IMR-90 (cell line): ENCODE measurements around the gene ZBTB3. TPM values are rescaled to one million over a fixed set of nuclear protein-coding genes. Genes with fewer than 3 reads are reported as not detected.

Experiments used
- ATAC-seq: fragments of 200-7000 bp; cut with Tn5 transposase; 2 replicates; pipeline ENCODE4 v1.9.1; 2020; ENCODE audit warnings: low read depth, mild to moderate bottlenecking, moderate library complexity
- BruUV-seq: library from RNA; stranded (reverse); fragments of 400-500 nt; replicated peaks from 2 replicates; lab custom pipeline; 2021; lab: Mats Ljungman, UMichigan
- CTCF ChIA-PET: fragments of 300-600 bp; formaldehyde crosslinking; extraction: SDS; loops from one replicate; lab custom pipeline; 2021; ENCODE audit warnings: antibody characterized with exemption; lab: Yijun Ruan, JAX
- POLR2A ChIA-PET: fragments of 300-600 bp; sonication (Branson Sonifier 250); formaldehyde crosslinking; loops from one replicate; lab custom pipeline; 2022; ENCODE audit warnings: antibody characterized with exemption; ENCODE audit not compliant: unreplicated experiment; lab: Charles Lee
- DNase-seq: peaks from one replicate; pipeline ENCODE4 v3.0.0; 2013
- H2AFZ ChIP-seq: replicated peaks from 2 replicates; pipeline ENCODE3; 2013; ENCODE audit warnings: low read length, mild to moderate bottlenecking; ENCODE audit not compliant: poor library complexity
- H2AK5ac ChIP-seq: 2 replicates; pipeline ENCODE4 v1.6.1; 2013; ENCODE audit warnings: low read depth, low read length, inconsistent platforms
- H2AK9ac ChIP-seq: replicated peaks from 2 replicates; pipeline ENCODE3; 2013; ENCODE audit warnings: mild to moderate bottlenecking, low read depth, low read length, moderate library complexity; ENCODE audit not compliant: poor library complexity
- H2BK120ac ChIP-seq: 2 replicates; pipeline ENCODE4 v1.6.1; 2013; ENCODE audit warnings: low read depth, low read length, inconsistent platforms
- H2BK15ac ChIP-seq: 3 replicates; pipeline ENCODE4 v1.6.1; 2013; ENCODE audit warnings: low read depth, low read length, inconsistent platforms
- H2BK20ac ChIP-seq: 2 replicates; pipeline ENCODE4 v1.6.1; 2013; ENCODE audit warnings: low read depth, mild to moderate bottlenecking, inconsistent platforms, low read length, moderate library complexity
- H2BK5ac ChIP-seq: 2 replicates; pipeline ENCODE4 v1.6.1; 2013; ENCODE audit warnings: mild to moderate bottlenecking, low read depth, low read length, inconsistent platforms; ENCODE audit not compliant: poor library complexity, severe bottlenecking
- H3K14ac ChIP-seq: replicated peaks from 2 replicates; pipeline ENCODE4 v1.6.1; 2013; ENCODE audit warnings: low read depth, low read length, inconsistent platforms
- H3K18ac ChIP-seq: 2 replicates; pipeline ENCODE4 v1.6.1; 2013; ENCODE audit warnings: low read depth, low read length, control low read depth
- H3K23ac ChIP-seq: 2 replicates; pipeline ENCODE4 v1.6.1; 2013; ENCODE audit warnings: low read depth, low read length, inconsistent platforms
- H3K27ac ChIP-seq: 2 replicates; pipeline ENCODE4 v1.5.1; 2013; ENCODE audit warnings: mild to moderate bottlenecking, control low read depth, low read length; ENCODE audit not compliant: insufficient read depth
- H3K27me3 ChIP-seq: 2 replicates; pipeline ENCODE4 v1.6.1; 2013; ENCODE audit warnings: low read length; ENCODE audit not compliant: control insufficient read depth, insufficient read depth
- H3K36me3 ChIP-seq: 2 replicates; pipeline ENCODE4 v1.6.1; 2013; ENCODE audit warnings: low read length, mixed read lengths; ENCODE audit not compliant: control insufficient read depth, insufficient read depth
- H3K4ac ChIP-seq: 2 replicates; pipeline ENCODE4 v1.6.1; 2013; ENCODE audit warnings: low read depth, low read length, inconsistent platforms
- H3K4me1 ChIP-seq: 2 replicates; pipeline ENCODE4 v1.6.1; 2013; ENCODE audit warnings: low read length, mixed read lengths; ENCODE audit not compliant: control insufficient read depth, insufficient read depth
- H3K4me2 ChIP-seq: 2 replicates; pipeline ENCODE4 v1.6.1; 2013; ENCODE audit warnings: low read depth, mild to moderate bottlenecking, control low read depth, low read length, moderate library complexity
- H3K4me3 ChIP-seq: 2 replicates; pipeline ENCODE4 v1.5.1; 2013; ENCODE audit warnings: low read depth, mild to moderate bottlenecking, control low read depth, low read length, moderate library complexity; ENCODE audit not compliant: insufficient read depth
- H3K56ac ChIP-seq: 2 replicates; pipeline ENCODE4 v1.6.1; 2013; ENCODE audit warnings: low read length, inconsistent platforms; ENCODE audit not compliant: insufficient read depth; ENCODE audit errors: extremely low read depth
- H3K79me1 ChIP-seq, 2 experiments: 2 replicates each; pipeline ENCODE4 v1.6.1; 2013; ENCODE audit warnings: low read length in 2 of 2, inconsistent platforms in 1 of 2, low read depth in 1 of 2
- H3K9ac ChIP-seq: 2 replicates; pipeline ENCODE4 v1.6.1; 2013; ENCODE audit warnings: low read depth, low read length, control low read depth
- H3K9me1 ChIP-seq: 2 replicates; pipeline ENCODE4 v1.6.1; 2013; ENCODE audit warnings: low read length, inconsistent platforms; ENCODE audit not compliant: insufficient read depth
- H3K9me3 ChIP-seq: 2 replicates; pipeline ENCODE4 v1.6.1; 2013; ENCODE audit warnings: low read length; ENCODE audit not compliant: control insufficient read depth, insufficient read depth
- H4K20me1 ChIP-seq: 2 replicates; pipeline ENCODE4 v1.6.1; 2013; ENCODE audit warnings: low read length, inconsistent platforms; ENCODE audit not compliant: insufficient read depth
- H4K5ac ChIP-seq: 2 replicates; pipeline ENCODE4 v1.6.1; 2013; ENCODE audit warnings: mild to moderate bottlenecking, low read depth, low read length, control low read depth
- H4K8ac ChIP-seq, 2 experiments: 2 replicates each; pipeline ENCODE4 v1.6.1; 2013; ENCODE audit warnings: low read depth in 2 of 2, low read length in 2 of 2, control low read depth in 1 of 2, inconsistent platforms in 1 of 2
- H4K91ac ChIP-seq: 2 replicates; pipeline ENCODE4 v1.6.1; 2013; ENCODE audit warnings: low read depth, low read length, inconsistent platforms; ENCODE audit not compliant: insufficient read depth
- BHLHE40 ChIP-seq: fragments of 150-350 bp; IDR thresholded peaks from 2 replicates; pipeline ENCODE4 v1.6.1; 2016; ENCODE audit warnings: mild to moderate bottlenecking, low read depth, low read length
- NFE2L2 ChIP-seq: fragments of 150-350 bp; IDR thresholded peaks from 2 replicates; pipeline ENCODE4 v1.6.1; 2016; ENCODE audit warnings: low read depth, mild to moderate bottlenecking, low read length
- POLR2A ChIP-seq: IDR thresholded peaks from 2 replicates; pipeline ENCODE4 v1.6.1; 2012; ENCODE audit warnings: mild to moderate bottlenecking, low read depth, low read length
- WGBS, 2 experiments: methylation state at CpG; one replicate each; pipeline versions ENCODE4 v1.1.5 to v1.1.7; 2013; ENCODE audit warnings: missing lambda C conversion rate in 2 of 2; ENCODE audit not compliant: insufficient read length in 1 of 2; ENCODE audit errors: extremely low coverage in 2 of 2; 5-methylcytosine and 5-hydroxymethylcytosine counted together
- dilution Hi-C: fragments of 300-500 bp; cut with HindIII; formaldehyde crosslinking; loops from one replicate; pipeline ENCODE4 v1.14.3; 2018; ENCODE audit warnings: low sequenced_read_pairs; ENCODE audit not compliant: unreplicated experiment
- in situ Hi-C: fragments of 300-500 bp; cut with MboI; formaldehyde crosslinking; loops from 3 replicates; pipeline ENCODE4 v1.14.3; 2019; ENCODE audit warnings: low sequenced_read_pairs, inconsistent platforms, mixed read lengths
- intact Hi-C: fragments of 100-400 bp; cut with micrococcal nuclease; formaldehyde crosslinking; loops from 2 replicates; pipeline ENCODE4 v1.10.0; 2022
- polyA plus RNA-seq, 3 experiments: library from polyadenylated mRNA; depleted of rRNA; stranded (reverse); fragments of >200 nt; gene quantifications; 2 replicates each; pipeline ENCODE4 v1.2.3, GENCODE V29; 2012; ENCODE audit warnings: low replicate concordance in 1 of 3
- total RNA-seq: library from RNA; depleted of rRNA; stranded (reverse); fragments of >200 nt; gene quantifications from 2 replicates; pipeline ENCODE4 v1.2.3, GENCODE V29; 2012

The ZBTB3 gene
- total and polyA plus RNA-seq, 2 of the 4 experiments (the other 2 are of a cell fraction): 3.4 to 8.1 TPM

- H3K36me3 ChIP-seq: peaks cover 27% of the 10 kb centered on the region
- peak overlapping the region; percentile 64 for H3K18ac ChIP-seq
- no peaks in the 10 kb centered on the region for H3K27me3 ChIP-seq
- peak overlapping the region; percentile 91 for H2AK5ac ChIP-seq
- peaks cover 20% of the 10 kb centered on the region for H3K4me1 ChIP-seq
- no peaks in the 10 kb centered on the region for H3K9me3 ChIP-seq
- POLR2A ChIA-PET: interaction anchor here (0.5 to 2.1 kb wide), 3 partner anchors 18 to 1475 kb away, joined by 3 to 7 read pairs (median 6); partner anchors contain the start of genes EEF1G, HNRNPUL2 and TTC9C
- peak overlapping the region; percentile 90 for H2AFZ ChIP-seq
- peak overlapping the region; percentile 54 for H3K4me3 ChIP-seq
- in situ Hi-C loops: no loop called here
- WGBS, 2 experiments: 1% methylated on average over 20 of the region's 47 CpGs; no CpG with 5 or more reads in 1 of the 2 experiments
- peak; percentile 63 for TF ChIP-seq POLR2A
- 0 out of 2 replicates have a peak, but pooled peaks have one; percentile 9 for TF ChIP-seq NFE2L2
- TF ChIP-seq BHLHE40: no peak
- peak overlapping the region; percentile 93 for H3K27ac ChIP-seq
- peak; percentile 97 for DNase-seq
- H2BK5ac ChIP-seq: peak overlapping the region; percentile 82
- peak; percentile 78 for ATAC-seq
- H2BK120ac ChIP-seq: peak overlapping the region; percentile 45; the same call in 1 of the 2 replicates
- peak overlapping the region; percentile 93 to 98 for H4K8ac ChIP-seq
- H4K5ac ChIP-seq: peak overlapping the region; percentile 92
- CTCF ChIA-PET: no interaction called here
- H3K56ac ChIP-seq: peak overlapping the region; percentile 83
- BruUV-seq: no TSS peak
- H3K4me2 ChIP-seq: peak overlapping the region; percentile 86
- intact Hi-C loops: no loop called here
- peak overlapping the region; percentile 94 for H3K14ac ChIP-seq
- peak overlapping the region; percentile 93 for H3K4ac ChIP-seq
- H4K91ac ChIP-seq: peak overlapping the region; percentile 87
- H2BK15ac ChIP-seq: no peak overlapping the region
- H2AK9ac ChIP-seq: peak overlapping the region; percentile 97
- dilution Hi-C loops: no loop called here
- H3K79me1 ChIP-seq: peaks cover 20 to 67% of the 10 kb centered on the region in 2 experiments
- peak overlapping the region; percentile 84 for H3K9ac ChIP-seq
- H2BK20ac ChIP-seq: no peak overlapping the region
- peaks cover 17% of the 10 kb centered on the region for H3K9me1 ChIP-seq
- H4K20me1 ChIP-seq: no peaks in the 10 kb centered on the region
- peak overlapping the region; percentile 89 for H3K23ac ChIP-seq
Observed at GRCh38 chr11:62709247-62710000, 44.5 kb downstream of the ZBTB3 start.
